Nephron progenitor cell (in vitro differentiated cells): ENCODE measurements around the gene LTBP1.

Source experiments
- DNase-seq: peaks from one replicate; pipeline ENCODE4 v3.0.0; 2021
- H3K27ac Mint-ChIP-seq: 2 replicates; pipeline ENCODE4 v1.8.0; 2021; ENCODE audit warnings: mild to moderate bottlenecking, moderate library complexity, mixed read lengths
- H3K27me3 Mint-ChIP-seq: 2 replicates; pipeline ENCODE4 v1.8.0; 2021; ENCODE audit warnings: mild to moderate bottlenecking, low read depth, mixed read lengths; ENCODE audit not compliant: poor library complexity
- H3K36me3 Mint-ChIP-seq: 2 replicates; pipeline ENCODE4 v1.8.0; 2021; ENCODE audit warnings: low read depth, mixed read lengths
- H3K4me1 Mint-ChIP-seq: 2 replicates; pipeline ENCODE4 v1.8.0; 2021; ENCODE audit warnings: mixed read lengths
- H3K4me3 Mint-ChIP-seq: 2 replicates; pipeline ENCODE4 v1.8.0; 2021; ENCODE audit warnings: mild to moderate bottlenecking, moderate library complexity, mixed read lengths
- H3K9me3 Mint-ChIP-seq: 2 replicates; pipeline ENCODE4 v1.8.0; 2021; ENCODE audit warnings: mild to moderate bottlenecking, moderate library complexity, mixed read lengths
- CTCF ChIP-seq: fragments of 200-600 bp; sonication (generic); IDR thresholded peaks from 2 replicates; pipeline ENCODE4 v1.5.0; 2021; ENCODE audit warnings: antibody characterized with exemption

The LTBP1 gene

GRCh38 chr2:33375054-33375453, 428.3 kb downstream of the LTBP1 start:
- no peak for TF ChIP-seq CTCF
- H3K4me3 Mint-ChIP-seq, result no peak overlapping the region
- H3K9me3 Mint-ChIP-seq, result no peaks in the 10 kb centered on the region
- H3K36me3 Mint-ChIP-seq, result peaks cover 21% of the 10 kb centered on the region
- no peak overlapping the region for H3K27ac Mint-ChIP-seq
- no peaks in the 10 kb centered on the region for H3K27me3 Mint-ChIP-seq
- no peaks in the 10 kb centered on the region for H3K4me1 Mint-ChIP-seq
- DNase-seq, result no peak

- no peak for TF ChIP-seq CTCF
- DNase-seq, result no peak
- no peak overlapping the region for H3K4me3 Mint-ChIP-seq
- peaks cover 21% of the 10 kb centered on the region for H3K36me3 Mint-ChIP-seq
- H3K9me3 Mint-ChIP-seq, result no peaks in the 10 kb centered on the region
- H3K4me1 Mint-ChIP-seq, result peaks cover 7% of the 10 kb centered on the region
- no peaks in the 10 kb centered on the region for H3K27me3 Mint-ChIP-seq
- H3K27ac Mint-ChIP-seq, result peak overlapping the region; percentile 2
Measured at GRCh38 chr2:33377048-33377447, 430.3 kb downstream of the LTBP1 start.

- TF ChIP-seq CTCF, result no peak
- Mint-ChIP-seq H3K27me3 (no peaks in the 10 kb centered on the region), H3K4me1 (peaks cover 7% of the 10 kb centered on the region), H3K9me3 (no peaks in the 10 kb centered on the region), H3K4me3 (no peak overlapping the region), H3K27ac (peak overlapping the region; percentile 79), H3K36me3 (peaks cover 25% of the 10 kb centered on the region)
- DNase-seq, result no peak
Measured at GRCh38 chr2:33378556-33379210, 431.9 kb downstream of the LTBP1 start.

GRCh38 chr2:33380001-33380609, 433.4 kb downstream of the LTBP1 start:
- H3K27ac Mint-ChIP-seq, result no peak overlapping the region
- H3K4me1 Mint-ChIP-seq, result peaks cover 7% of the 10 kb centered on the region
- H3K9me3 Mint-ChIP-seq, result no peaks in the 10 kb centered on the region
- no peak for DNase-seq
- H3K36me3 Mint-ChIP-seq, result peaks cover 25% of the 10 kb centered on the region
- H3K4me3 Mint-ChIP-seq, result no peak overlapping the region
- no peaks in the 10 kb centered on the region for H3K27me3 Mint-ChIP-seq
- TF ChIP-seq CTCF, result peak; percentile 60

GRCh38 chr2:33380719-33381118, 434.0 kb downstream of the LTBP1 start:
- TF ChIP-seq CTCF, result no peak
- Mint-ChIP-seq H3K4me1 (peaks cover 7% of the 10 kb centered on the region), H3K4me3 (no peak overlapping the region), H3K27ac (no peak overlapping the region), H3K36me3 (peaks cover 25% of the 10 kb centered on the region), H3K27me3 (no peaks in the 10 kb centered on the region), H3K9me3 (no peaks in the 10 kb centered on the region)
- no peak for DNase-seq
